ENCODE measurements around the gene ZBTB37.
"Not testable (repeated sequence)": the region's sequence is repeated elsewhere in the genome, so short reads cannot be mapped to it uniquely, and the experiment has no call there.

Gene ZBTB37, protein sequence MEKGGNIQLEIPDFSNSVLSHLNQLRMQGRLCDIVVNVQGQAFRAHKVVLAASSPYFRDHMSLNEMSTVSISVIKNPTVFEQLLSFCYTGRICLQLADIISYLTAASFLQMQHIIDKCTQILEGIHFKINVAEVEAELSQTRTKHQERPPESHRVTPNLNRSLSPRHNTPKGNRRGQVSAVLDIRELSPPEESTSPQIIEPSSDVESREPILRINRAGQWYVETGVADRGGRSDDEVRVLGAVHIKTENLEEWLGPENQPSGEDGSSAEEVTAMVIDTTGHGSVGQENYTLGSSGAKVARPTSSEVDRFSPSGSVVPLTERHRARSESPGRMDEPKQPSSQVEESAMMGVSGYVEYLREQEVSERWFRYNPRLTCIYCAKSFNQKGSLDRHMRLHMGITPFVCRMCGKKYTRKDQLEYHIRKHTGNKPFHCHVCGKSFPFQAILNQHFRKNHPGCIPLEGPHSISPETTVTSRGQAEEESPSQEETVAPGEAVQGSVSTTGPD

DNA sequence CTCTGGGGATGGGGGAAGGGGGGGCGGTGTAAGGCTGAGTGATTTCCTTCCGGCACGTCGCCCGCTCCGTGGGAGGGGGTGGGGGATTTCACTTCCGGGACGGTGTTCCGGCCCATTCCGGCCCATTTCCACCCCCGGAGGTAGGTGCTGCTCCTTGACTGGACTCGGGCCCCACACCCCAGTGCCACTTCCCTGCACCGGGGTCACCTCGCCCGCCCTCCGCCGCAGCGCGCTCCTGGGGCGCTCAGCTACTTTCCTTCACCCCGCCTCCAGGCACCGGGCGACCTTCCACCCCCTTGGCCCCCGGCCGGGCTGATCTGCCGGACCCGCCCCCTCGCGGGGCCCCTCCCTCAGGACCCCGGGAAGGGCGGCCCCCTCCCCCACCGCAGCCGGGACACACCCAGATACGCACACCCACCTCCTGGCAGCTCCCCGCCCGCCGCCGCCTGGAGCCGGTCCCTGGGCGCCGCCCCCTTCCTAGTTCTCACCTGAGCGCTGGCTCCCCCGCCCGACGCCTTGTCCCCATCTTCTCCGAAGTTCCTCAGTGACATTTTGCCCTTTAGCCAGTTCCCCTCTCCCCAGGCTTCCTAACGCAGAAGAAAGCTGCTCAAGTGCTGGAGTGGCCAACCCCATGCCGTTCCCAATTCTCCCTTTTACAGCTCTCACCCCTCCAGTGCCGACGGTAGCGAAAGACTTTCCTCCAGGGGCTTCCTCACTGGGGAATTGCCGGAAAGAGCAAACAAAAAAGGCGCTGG is at the start of gene ZBTB37:
Gene ZBTB37 (plus strand): TSS at position 115 of the 755 bp plus-strand sequence. CDS start 1,846 bp downstream, outside the sequence.
- DNase-seq (ENCODE audit: low read depth in 2 of 2): peak; percentile 89 to 95

DNA sequence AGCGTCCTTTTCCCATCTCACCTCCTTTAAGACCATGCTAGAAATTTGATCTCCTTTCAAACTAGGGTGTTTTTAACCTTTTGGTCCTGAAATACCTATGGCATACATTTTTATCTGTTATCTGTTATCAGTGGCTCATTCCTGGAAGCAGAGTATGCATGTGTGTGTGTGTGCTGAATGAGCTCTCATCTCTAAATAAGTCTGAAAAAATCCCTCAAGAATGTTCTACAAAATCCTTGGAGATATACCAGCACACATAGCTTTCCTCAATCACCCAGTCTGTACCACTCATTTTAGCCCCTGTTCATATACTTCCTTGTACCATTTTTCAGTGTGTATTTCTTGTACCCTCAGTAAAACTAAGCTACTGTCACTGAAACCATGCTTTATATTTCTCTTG is 49.7 kb upstream of the ZBTB37 start:
- DNase-seq (ENCODE audit: low read depth in 2 of 2): no peak

DNA sequence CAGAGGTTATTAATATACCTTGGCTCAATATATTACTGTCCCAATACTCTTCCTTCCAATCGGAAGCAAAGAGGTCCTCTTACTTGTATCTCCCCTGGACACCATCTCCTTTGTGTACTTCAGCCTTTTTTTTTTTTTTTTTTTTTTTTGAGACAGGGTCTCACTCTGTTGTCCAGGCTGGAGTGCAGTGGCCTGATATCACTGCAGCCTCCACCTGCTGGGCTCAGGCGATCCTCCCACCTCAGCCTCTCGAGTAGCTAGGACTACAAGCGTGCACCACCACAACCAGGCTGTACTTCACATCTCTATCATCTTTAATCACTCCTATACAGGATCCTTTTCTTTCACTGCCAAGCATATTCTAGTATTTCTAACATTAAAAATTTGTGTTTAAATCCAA is 46.5 kb upstream of the ZBTB37 start:
- DNase-seq (ENCODE audit: low read depth in 2 of 2): no peak

DNA sequence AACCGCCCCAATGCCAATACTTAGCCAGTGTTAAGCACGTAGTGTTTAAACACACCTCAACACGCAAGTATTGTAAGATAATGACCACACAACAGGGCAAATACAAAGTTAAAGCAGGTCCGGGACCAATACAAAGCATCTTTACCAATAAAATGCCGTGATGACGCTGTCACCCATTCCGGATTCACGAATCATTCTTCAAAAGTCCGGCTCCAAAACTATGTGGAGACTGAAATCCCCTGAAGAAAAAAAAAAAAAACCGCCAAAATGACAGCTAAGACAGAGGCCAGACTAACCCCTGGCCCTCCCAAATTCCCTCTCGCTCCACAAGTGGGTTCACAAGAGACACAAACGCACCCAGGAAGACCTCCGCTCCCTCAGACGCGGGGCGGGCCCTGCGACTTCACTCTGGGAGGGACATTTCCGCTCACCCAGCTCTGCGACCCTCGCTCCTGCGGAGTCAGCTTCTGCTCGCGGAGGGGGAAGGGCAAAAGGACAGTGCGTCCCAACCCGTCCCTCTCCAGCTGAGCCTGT is 44.3 kb upstream of the ZBTB37 start:
- DNase-seq (ENCODE audit: low read depth in 2 of 2): no peak

DNA sequence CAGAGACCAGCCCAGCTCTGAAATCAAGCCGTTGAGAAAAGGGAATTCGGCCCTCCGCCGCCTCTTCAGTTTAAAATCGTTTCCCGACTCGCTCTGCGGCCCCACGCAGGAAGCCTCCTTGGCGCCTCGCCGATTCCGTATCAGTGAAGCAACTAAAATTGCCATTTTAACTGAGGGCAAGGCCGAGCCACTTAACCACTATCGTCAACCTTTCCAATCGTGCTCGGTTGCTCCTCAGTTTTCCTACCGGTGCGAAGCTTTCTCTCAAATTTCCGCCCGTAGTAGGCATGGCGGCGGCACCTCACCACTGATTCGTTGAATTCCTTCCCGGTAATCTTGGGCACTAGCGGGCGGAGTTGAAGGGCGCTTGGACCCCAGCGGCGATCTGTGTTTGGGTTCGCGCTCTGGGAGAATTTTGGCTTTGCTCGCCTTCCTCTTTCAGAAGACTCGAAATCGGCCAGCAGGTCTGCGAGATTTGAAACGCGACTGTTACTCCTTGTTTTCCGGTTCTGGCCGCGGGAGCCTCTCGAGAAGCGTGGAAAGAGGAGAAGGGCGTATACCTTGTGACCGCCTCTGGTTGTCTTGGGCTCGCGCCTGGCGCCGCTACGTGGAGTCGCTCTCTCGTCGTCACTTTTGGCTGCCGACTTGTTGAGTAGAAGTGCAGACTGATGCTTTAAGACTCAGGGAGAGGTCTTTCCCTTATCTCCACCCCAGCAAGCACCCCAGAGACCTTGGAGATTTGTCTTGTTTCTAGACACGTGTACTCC is 43.7 kb upstream of the ZBTB37 start, which contains the start of the genes CENPL and DARS2:
Gene CENPL (minus strand): TSS at position 569 of the 767 bp plus-strand sequence. CDS start 13,584 bp downstream, outside the sequence.
Gene DARS2 (plus strand): TSS at position 359 of the 767 bp plus-strand sequence. CDS start 557 bp downstream, outside the sequence.
- peak; percentile 77 for DNase-seq (ENCODE audit: low read depth in 2 of 2)

DNA sequence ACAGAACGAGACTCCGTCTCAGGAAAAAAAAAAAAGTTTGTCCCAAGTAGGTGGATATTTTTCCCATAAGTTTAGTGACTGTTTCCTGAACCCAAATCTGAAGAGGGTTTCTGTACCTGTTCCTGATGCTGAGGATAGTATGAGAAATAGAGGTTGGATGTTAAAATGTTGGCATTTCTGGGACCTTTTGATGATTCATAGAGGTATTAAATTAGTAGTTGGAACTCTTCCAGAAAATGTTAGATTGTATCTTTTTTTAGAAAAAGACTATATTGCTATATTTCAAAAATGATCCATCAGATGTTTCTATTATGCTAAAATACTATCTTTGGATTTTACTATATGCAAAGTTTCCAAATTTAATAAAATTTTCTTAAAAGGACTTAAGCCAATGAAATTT is 40.6 kb upstream of the ZBTB37 start:
- DNase-seq (ENCODE audit: low read depth in 2 of 2): no peak

DNA sequence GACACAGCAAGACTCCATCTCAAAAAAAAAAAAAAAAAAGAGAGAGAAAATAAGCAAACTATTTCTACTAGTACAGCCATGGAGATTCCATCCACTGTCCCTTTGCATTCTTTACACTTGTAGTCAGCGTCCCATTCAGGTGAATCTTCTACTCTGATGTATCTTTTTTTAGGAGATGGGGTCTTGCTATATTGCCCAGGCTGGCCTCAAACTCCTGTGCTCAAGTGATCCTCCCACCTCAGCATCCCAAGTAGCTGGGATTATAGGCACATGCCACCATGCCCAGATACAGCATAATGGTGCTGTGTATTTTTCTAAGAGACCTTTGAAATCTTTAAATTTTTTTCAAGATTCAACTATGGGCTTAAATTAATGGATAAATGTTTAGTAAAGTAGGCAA is 35.4 kb upstream of the ZBTB37 start:
- no peak for DNase-seq (ENCODE audit: low read depth in 2 of 2)

DNA sequence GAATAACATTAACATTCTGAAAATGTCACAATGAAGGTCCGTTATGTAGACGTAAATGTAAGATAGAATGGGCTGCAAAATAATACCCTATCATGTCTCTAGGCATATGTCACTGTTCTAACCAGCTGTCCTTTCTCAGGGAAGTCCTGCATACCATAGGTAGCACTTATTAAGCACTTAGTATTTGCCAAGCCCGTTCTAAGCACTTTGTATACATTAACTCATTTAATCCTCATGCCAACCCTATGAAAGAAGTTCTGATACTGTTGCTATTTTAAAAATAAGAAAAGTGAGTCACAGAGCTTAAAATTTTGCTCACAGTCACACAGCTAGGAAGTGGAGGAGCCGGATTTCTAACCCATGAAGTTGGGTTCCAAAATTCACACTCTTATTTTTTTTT is 16.1 kb upstream of the ZBTB37 start:
- DNase-seq (ENCODE audit: low read depth in 2 of 2): no peak

DNA sequence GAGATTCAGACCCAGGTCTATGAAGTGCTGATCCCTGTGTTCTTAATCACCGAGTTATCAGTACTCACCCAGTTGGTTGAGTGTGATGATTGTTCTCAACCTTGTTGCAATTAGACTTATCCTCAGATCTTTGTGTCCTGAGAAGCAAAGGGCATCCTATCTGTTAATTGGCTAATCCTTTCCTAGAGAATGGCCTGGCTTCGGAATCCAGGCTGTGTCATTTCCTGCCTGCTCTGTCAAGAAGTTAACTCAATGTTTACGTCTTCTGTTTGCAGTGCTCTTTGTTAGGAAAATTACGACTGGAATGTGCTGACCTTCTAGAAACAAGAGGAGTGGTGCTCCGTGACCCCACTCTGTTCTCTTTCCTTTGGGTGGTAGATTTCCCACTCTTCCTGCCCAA is 15.1 kb upstream of the ZBTB37 start:
- DNase-seq (ENCODE audit: low read depth in 2 of 2): no peak

DNA sequence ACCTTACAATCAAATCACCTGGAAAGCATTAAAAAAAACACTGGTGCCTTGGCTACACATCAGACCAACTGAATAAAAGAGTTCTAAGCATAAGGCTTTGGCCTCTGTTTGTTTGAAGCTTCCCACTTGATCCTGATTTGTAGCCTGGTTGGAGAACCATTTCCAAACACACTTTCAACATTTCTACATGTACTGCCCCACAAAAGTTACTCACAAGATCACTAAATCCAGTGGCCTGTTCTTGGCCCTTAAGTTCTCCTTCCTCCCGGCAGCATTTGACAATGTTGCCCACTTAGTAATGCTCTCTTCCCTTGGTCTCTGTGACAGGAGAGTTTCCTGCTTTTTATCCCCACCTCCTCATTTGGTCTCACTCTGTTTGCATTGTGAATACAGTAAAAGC is 12.2 kb upstream of the ZBTB37 start:
- no peak for DNase-seq (ENCODE audit: low read depth in 2 of 2)

DNA sequence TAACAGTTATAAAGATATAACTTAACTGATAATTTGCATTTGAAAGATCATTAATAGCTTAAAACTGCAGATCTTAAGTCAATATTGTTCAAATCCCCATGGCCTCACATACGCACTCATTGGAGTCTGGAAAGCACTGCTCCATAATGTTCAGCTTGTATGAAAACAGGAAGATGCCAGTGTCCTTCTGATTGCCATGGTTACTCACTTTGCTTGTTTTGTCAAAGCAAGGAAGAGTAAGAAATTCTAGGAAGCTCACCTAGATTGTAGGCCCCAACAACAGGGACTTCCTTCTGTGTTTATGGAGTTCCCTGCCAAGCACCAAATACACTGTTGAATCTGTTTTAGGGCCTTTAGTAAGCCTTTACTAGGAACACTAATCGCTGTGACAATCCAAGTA is 11.3 kb upstream of the ZBTB37 start:
- no peak for DNase-seq (ENCODE audit: low read depth in 2 of 2)

DNA sequence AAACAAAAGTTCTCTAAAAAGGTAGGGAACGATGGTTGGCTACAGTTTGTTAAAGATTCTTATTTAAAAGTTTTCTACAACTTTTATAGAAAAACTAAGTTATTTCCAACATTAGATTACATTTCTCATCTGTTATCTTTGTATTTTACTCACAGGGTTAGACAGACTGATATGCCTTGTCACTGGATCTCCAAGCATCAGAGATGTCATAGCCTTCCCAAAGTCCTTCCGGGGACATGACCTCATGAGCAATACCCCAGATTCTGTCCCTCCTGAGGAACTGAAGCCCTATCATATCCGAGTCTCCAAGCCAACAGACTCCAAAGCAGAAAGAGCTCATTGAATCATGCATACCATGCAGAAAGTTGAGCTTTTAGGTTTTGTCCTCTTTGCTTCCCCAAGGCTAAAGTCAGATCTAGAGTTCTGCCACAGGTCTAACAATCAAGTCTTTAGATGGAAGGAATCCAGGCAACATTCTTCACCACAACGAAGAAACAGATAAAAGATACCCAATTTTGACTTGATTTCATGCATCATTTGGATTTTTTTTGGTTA is 10.7 kb upstream of the ZBTB37 start:
- DNase-seq (ENCODE audit: low read depth in 2 of 2): no peak

DNA sequence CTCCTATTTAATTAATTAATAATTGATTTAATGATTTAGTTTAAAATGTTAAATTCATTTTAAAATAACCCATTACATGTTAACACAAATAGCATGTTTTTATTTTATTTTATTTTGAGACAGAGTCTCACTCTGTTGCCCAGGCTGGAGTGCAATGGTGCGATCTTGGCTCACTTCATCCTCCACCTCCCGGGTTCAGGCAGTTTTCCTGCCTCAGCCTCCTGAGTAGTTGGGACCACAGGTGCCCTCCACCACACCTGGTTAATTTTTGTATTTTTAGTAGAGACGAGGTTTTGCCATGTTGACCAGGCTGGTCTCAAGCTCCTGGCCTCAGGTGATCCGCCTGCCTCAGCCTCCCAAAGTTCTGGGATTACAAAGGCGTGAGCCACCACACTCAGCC is 8.6 kb upstream of the ZBTB37 start:
- not testable (repeated sequence) for DNase-seq (ENCODE audit: low read depth in 2 of 2)

DNA sequence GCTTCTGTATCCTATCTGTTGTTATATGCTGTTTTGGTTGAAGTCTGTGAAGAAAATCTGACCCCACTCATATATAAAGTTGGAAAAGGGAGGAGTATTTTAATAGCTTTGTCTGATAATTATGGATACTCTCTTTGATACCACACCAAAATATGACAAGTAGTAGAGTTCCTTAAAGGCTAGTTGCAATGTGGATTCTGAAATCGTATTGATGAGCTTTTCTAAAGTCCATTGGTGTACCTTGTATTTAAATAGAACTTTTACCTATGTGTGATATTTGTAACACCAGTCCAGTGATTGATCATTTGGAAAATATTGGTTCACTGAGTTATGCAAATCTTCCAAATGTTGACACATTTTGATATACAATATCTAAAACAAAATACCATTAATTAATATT is 8.1 kb upstream of the ZBTB37 start:
- DNase-seq (ENCODE audit: low read depth in 2 of 2): no peak

DNA sequence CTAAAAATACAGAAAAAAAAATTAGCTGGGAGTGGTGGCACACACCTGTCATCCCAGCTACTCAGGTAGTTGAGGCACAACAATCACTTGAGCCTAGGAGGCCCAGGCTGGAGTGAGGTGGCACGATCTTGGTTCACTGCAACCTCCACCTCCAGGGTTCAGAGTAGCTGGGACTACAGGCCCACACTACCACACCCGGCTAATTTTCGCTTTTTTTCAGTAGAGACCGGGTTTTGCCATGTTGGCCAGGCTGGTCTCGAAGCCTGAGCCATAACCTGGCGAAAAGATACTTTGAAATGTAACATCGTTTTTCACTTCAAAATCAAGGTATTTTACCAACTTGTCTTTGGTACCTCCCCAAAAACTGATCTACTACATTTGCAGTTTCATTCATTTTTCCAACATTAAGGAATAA is 6.4 kb upstream of the ZBTB37 start:
- DNase-seq (ENCODE audit: low read depth in 2 of 2): peak in 1 of 2 donors; percentile 35

DNA sequence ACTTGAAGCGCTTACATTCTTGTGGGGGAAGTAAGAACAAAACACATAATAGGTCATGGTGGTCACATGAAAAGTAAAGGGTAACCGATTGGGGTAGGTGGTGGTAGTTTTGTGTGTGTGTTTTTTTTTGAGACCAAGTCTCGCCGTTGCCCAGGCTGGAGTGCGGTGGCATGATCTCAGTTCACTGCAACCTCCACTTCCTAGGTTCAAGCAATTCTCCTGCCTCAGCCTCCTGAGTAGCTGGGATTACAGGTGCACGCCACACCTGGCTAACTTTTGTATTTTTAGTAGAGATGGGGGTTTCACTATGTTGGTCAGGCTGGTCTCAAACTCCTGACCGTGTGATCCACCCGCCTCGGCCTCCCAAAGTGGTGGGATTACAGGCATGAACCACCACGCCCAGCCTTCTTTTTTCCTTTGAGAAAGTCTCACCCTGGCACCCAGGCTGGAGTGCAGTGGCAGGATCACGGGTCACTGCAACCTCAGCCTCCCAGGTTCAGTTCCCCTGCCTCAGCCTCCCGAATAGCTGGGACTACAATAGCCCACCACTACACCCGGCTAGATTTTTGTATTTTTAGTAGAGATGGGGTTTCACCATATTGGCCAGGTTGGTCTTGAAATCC is 5.9 kb upstream of the ZBTB37 start:
- peak in 1 of 2 donors; percentile 42 for DNase-seq (ENCODE audit: low read depth in 2 of 2)

DNA sequence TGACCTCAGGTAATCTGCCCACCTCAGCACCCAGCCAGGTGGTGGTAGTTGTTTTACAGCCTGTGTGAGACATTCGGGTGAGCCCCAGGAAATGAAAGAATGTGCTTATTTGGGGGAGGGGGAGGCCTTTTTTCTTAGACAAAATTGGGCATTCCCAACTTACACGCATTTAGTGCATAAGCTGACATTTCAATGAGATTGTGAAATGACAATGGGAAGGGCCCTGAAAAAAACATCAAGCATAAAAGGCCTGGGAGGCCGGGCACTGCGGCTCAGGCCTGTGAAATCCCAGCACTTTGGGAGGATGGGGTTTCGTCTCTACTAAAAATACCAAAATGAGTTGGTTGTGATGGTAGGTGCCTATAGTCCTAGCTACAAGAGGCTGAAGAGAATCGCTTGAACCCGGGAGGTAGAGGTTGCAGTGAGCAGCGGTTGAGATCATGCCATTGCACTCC is 5.4 kb upstream of the ZBTB37 start:
- DNase-seq (ENCODE audit: low read depth in 2 of 2): no peak

DNA sequence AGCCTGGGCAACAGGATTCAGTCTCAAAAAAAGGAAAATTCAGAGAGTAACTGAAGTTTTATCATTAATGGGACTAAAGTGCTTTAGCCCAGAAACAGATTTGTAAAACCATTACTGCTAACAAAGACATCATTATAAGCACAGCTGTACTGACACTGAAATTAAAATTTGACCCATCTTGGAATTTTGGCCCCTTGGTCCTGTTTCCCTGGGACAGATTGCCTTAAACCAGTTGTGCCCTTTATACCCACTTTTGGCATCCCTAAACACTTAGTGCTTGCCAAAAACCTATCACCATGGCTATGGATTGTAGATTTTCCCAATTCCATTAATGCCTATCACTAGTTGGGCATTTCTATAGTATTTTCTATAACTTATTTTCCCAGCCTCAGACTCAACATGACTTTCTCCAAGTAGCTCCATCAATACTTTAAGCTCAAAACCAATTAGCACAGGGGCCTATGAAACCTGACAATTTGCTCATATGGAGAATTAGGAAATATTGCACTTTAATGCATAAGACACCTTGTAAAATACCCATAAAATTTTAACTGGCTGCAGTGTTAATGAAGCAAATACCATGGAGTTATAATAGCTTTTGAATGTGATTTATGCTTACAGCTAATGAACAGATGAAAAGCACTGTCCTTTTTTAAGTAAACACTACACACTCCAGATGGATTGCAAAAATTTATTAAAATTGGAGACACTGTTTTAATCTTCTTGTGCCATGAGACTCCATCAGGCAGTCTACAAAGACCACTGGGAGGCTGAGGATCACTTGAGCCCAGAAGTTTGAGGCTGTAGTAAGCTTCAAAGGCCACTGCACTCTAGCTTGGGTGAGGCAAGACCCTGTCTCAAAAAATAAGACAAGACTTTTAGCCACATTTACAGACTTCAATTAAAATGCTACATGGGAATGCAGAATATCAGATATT is 4.7 kb upstream of the ZBTB37 start:
- no peak for DNase-seq (ENCODE audit: low read depth in 2 of 2)

DNA sequence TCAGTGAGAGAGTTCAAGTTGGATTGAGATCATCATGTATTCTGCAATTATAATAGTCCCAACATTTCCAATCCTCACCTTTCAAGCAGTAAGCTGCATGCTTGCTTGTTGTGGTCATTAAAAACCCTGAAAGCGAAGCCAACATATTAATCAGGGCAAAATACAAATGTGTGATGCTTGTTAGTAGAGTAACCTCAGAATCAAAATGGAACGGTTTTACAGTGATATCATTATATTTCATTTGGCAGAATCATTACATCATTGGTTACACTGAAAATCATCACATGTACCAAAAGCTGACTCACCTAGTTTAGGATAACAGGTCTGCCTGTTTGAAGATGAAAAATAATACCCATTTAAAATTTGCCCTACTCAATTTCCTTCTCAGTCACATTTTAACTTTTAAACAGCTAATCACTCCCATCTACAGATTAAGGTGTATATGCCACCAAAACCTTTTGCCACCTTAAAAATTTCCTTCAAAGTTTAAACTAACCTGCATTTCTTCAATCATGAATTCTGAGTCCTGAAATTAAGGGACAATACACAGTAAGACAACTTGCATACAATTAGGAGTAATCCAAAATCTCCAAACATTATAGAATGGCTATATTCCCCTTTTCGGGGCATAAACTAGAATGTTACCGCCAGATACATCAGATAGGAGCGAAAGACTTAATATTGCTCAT is 3.9 kb upstream of the ZBTB37 start:
- no peak for DNase-seq (ENCODE audit: low read depth in 2 of 2)

Data from activated CD4-positive, alpha-beta T cell treated with anti-CD3 and anti-CD28 coated beads for 24 hours (primary cell).